Measurements from ENCODE around the gene TUBGCP6.
A peak's percentile ranks its signal among the peaks of the same experiment; 100 is the strongest.

TUBGCP6 gene

GRCh38 chr22:50218996-50219727 is 25.7 kb downstream of the TUBGCP6 start:
- peak overlapping the region; percentile 56 for H3K27ac ChIP-seq
- no peak for TF ChIP-seq ZFX (IDR thresholded peaks at IDR 0.05; ENCODE audit: borderline replicate concordance)
- TF ChIP-seq, protein P1, sequence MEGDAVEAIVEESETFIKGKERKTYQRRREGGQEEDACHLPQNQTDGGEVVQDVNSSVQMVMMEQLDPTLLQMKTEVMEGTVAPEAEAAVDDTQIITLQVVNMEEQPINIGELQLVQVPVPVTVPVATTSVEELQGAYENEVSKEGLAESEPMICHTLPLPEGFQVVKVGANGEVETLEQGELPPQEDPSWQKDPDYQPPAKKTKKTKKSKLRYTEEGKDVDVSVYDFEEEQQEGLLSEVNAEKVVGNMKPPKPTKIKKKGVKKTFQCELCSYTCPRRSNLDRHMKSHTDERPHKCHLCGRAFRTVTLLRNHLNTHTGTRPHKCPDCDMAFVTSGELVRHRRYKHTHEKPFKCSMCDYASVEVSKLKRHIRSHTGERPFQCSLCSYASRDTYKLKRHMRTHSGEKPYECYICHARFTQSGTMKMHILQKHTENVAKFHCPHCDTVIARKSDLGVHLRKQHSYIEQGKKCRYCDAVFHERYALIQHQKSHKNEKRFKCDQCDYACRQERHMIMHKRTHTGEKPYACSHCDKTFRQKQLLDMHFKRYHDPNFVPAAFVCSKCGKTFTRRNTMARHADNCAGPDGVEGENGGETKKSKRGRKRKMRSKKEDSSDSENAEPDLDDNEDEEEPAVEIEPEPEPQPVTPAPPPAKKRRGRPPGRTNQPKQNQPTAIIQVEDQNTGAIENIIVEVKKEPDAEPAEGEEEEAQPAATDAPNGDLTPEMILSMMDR (IDR thresholded peaks at IDR 0.05), result no peak

DNA sequence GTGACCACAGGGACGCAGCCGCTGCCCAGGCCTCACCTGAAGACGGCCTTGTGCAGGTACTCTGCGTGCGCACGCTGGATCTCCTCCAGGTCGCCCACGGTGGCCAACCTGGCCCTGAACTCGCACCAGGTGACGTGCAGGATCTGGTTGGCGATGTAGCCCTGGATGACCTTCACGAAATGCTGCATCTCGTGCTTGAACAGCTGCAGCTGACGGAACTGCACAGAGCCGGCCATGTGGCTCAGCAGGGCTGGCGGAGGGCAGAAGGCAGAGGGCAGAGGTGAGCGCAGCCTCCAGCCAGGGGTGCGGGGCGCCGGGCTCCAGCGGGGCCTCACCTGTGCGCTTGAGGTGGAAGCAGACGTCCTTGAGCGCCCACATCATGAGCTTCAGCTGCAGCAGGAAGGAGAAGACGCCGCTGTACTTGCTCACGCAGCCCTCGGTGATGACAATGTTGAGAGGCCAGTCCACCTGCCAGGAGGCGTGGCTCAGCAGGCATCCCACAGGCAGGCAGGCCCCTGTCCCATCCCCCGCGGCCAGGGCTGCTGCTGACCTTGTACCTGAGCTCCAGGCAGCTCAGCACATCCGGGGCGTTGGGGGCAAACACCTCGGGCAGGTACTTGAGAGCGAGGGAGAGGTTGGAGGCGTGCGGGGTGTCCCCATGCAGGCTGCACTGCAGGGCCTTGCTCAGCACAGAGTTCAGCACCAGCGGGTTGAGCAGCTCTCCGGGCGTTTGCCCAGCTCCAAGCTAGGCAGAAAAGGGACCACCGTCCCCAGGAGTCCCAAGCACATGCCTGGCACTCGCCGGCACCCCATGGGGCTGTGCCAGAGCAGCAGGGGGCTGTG is 26.4 kb downstream of the TUBGCP6 start:
- peak overlapping the region; percentile 56 for H3K27ac ChIP-seq
- TF ChIP-seq, protein P1 (IDR thresholded peaks at IDR 0.05), result no peak
- no peak for TF ChIP-seq ZFX (IDR thresholded peaks at IDR 0.05; ENCODE audit: borderline replicate concordance)

GRCh38 chr22:50217543-50218152 is 27.2 kb downstream of the TUBGCP6 start:
- H3K27ac ChIP-seq, result peak overlapping the region; percentile 56

DNA sequence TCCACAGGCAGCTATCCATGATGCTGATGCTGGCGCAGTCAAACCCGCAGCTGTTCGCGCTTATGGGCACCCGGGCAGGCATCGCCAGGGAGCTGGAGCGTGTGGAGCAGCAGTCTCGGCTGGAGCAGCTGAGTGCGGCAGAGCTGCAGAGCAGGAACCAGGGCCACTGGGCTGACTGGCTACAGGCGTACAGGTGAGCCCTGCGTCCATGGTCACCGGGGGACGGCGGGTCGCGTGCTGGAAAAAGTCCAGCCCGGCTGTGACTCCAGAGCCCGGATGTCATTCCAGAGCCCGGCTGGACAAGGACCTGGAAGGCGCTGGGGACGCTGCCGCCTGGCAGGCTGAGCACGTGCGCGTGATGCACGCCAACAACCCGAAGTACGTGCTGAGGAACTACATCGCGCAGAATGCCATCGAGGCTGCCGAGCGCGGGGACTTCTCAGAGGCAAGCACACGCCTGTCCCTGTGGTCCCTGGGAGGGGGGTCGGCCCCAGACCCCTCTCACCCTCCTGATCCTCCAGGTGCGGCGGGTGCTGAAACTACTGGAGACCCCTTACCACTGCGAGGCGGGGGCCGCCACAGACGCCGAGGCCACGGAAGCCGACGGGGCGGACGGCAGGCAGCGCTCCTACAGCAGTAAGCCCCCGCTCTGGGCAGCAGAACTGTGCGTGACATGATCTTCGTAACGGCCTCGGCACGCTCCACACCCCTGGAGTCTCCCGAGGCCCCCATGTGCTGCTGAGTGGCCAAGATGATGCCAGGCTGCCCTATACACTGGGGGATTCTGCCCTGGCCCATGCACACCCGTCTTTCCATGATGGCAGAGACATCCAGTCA is 27.9 kb downstream of the TUBGCP6 start:
- no peak for TF ChIP-seq ZFX (IDR thresholded peaks at IDR 0.05; ENCODE audit: borderline replicate concordance)
- TF ChIP-seq, protein P1 (IDR thresholded peaks at IDR 0.05), result no peak
- peak overlapping the region; percentile 37; the same call in 1 of the 2 replicates for H3K27ac ChIP-seq

More at GRCh38 chr22:50217543-50218152, 27.2 kb downstream of the TUBGCP6 start:
- TF ChIP-seq, protein P1 (IDR thresholded peaks at IDR 0.05), result no peak
- TF ChIP-seq ZFX (IDR thresholded peaks at IDR 0.05; ENCODE audit: borderline replicate concordance), result no peak

DNA sequence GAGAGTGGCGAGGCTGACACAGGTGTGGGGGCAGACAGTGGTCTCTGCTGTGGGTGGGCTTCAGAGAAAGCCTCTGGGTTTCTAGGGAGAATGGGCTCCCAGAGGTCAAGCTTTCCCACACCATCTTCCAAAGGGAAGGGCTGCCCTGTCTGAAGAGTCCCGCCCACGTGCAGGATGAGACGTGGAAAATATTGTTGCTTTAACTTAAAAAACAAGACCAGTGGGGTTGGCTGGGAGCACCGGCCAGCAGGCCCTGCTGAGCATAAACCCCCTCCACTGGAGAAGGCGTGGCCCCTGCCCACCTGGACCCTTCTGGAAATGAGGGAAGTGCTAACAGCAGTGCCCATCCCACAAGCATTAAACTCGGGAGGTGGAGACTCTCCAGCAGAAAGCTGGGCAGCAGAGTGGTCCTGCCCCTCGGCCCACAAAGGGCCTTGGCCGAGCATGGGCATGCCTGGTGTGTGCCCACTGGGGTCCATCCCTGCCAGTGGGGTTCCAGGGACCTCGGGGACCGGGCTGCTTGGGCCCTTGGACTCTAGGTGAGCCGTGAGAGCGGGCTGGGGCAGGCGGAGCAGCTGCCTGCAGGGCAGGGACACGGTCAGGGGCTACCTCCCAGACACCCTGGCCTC is 28.7 kb downstream of the TUBGCP6 start:
- TF ChIP-seq, protein P1 (IDR thresholded peaks at IDR 0.05), result no peak
- TF ChIP-seq ZFX (IDR thresholded peaks at IDR 0.05; ENCODE audit: borderline replicate concordance), result no peak
- H3K27ac ChIP-seq, result peak overlapping the region; percentile 37; the same call in 1 of the 2 replicates

DNA sequence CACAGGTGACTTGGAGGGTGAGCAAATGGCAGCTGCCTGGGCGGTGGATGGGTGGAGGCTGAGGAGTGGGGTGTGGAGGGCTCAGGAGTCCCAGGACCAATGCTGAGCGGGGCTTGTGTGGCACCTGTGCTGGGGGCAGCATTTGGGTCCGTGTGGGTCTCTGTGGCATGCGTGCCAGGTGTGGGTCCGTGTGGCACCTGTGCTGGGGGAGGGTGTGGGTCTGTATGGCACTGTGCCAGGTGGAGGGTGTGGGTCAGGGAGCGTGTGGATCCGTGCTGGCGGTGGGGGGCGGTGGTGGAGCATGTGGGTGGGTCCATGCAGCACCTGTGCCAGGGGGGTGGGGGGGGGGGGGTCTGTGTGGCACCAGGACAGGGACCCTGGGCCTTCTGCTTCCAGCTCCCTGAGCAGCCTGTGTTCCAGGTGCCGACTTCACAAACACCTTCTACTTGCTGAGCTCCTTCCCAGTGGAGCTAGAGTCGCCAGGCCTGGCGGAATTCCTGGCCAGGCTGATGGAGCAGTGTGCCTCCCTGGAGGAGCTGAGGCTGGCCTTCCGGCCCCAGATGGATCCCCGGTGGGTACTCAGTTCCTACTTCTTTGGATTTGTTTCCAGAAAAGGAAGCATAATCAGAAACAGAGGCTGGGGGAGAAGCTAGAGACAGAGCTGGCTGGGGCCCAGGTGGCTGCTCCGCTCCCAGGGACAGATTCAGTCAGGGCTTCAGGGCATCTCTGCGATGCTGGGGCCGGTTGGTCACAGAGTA is 29.3 kb downstream of the TUBGCP6 start:
- TF ChIP-seq ZFX (IDR thresholded peaks at IDR 0.05; ENCODE audit: borderline replicate concordance), result no peak
- TF ChIP-seq, protein P1 (IDR thresholded peaks at IDR 0.05), result no peak
- H3K27ac ChIP-seq, result peak overlapping the region; percentile 37; the same call in 1 of the 2 replicates
